HG03378 (cell line): ENCODE results near the gene FIGLA.

Source experiments
- ATAC-seq: cut with Tn5 transposase; IDR thresholded peaks from one replicate; pipeline ENCODE4 v1.9.1; 2021; ENCODE audit warnings: mild to moderate bottlenecking, moderate library complexity; ENCODE audit not compliant: unreplicated experiment

The FIGLA gene

DNA sequence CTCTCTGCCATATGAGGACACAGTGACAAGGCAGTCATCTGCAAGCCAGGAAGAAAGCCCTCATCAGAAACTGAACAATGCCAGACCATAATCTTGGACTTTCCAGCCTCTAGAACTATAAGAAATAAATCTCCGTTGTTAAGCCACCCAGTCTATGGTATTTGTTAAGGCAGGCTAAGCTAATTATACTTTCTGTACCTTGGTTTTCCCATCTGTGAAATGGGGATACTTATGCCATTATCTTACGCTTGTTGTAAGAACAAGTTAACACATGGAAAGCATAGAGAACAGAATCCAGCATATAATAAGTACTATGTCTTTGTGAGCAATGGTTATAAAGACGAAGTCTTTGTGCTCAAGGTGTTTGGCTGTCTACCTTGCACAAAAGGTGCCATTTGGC, 14.2 kb downstream of the FIGLA start:
- no peak for ATAC-seq

DNA sequence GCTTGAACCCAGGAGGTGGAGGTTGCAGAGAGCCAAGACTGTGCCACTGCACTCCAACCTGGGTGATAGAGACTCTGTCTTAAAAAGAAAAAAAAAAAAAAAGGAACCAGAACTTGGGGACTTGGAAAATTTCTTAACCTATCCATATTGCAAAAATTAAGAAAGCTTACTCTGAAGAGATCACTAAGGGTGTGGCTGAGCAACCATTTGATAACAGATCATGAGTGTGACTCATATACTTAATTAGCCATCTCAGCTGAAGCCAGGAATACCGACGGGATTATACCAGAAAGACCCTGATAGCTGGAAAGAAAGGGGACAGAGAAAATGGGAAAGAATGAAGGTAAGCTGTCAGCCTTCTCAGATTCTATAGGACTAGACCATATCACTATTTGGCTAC, 15.3 kb downstream of the FIGLA start:
- ATAC-seq, result no peak

DNA sequence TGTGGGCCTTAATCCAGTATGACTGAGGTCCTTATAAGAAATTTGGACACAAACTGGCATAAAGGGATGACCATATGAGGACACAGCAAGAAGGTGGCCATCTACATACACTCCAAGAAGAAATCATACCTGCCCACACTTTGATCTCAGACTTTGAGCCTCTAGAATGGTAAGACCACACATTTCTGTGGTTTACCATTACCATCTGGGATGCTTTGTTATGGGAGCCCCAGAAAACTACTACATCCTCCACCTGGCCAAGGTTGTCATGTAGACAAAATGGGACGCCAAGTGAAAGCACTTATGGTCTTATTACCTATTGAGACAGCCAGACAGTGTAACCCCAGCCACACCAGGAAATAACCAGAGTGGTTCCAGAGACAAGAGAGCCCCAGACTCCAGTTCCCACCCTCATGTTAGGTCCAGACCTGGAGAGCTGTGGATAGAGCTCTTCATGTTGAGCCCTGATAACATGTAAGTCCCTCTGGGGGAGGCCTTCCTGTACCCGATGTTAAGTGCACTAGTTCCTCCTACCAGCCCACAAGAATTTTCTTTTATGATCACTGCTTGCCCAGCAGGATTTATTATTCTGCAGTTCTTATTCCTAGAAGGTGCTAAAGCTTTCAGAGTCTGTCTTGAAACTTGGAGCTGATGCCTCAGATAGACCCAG, 17.8 kb downstream of the FIGLA start:
- ATAC-seq, result no peak

DNA sequence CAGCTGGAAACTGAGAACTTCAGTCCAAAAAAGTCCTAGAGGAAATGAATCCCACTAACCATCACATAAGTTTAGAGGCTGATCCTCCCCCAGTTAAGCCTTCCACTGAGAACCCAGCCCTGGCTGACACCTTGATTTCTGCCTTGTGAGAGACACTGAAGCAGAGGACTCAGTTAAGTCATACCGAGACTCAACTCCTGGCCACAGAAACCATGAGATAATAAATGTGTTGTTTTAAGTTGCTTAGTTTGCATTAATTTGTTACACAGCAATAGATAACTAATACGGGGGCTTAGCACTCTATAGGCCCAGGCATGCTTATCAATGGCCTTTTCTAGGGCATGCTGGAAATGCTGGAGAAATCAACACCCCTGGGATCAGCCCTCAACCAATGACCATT, 19.0 kb downstream of the FIGLA start:
- ATAC-seq, result peak; percentile 82

DNA sequence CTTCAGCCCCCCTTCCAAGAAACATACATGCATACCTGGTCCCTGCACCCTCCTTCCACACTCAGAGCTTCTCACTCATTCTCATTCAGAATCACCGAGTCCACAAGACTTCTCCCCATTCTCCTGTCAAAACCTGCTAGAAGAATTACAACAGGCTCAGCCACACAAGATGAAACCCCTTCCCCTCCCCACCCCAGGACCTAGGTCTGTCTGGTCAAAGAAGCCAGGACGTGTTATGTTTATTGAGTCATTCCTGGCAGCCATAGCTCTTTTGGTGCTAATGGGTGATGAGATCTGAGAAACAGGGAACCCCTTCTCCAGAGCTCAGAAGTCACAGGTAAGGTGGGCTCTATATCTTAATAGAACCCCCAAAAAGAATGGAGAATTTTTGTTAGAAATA, 21.0 kb downstream of the FIGLA start:
- no peak for ATAC-seq

DNA sequence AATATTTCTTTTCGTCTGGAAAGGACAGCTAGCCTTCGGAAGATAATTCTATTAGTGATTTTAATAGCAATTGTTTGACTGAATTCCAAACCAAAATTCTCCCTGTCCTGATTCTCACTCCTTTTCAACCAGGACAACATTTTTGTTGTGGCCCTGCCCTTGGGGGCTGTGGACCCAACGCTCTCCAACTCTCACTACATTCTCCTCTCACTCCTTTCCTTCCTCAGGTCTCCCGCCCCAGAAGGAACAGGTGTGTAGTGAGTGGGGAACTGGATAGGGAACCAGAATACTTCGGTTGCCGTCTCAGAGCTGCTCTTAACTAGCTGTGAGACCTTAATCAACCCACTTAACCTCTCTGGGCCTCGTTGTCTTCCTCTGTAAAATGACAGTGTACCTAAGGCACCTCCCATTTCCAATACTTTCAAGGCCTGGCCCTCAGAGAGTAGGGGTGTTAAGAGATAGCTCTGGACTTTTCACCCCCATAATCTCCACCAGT, 21.8 kb downstream of the FIGLA start:
- no peak for ATAC-seq

DNA sequence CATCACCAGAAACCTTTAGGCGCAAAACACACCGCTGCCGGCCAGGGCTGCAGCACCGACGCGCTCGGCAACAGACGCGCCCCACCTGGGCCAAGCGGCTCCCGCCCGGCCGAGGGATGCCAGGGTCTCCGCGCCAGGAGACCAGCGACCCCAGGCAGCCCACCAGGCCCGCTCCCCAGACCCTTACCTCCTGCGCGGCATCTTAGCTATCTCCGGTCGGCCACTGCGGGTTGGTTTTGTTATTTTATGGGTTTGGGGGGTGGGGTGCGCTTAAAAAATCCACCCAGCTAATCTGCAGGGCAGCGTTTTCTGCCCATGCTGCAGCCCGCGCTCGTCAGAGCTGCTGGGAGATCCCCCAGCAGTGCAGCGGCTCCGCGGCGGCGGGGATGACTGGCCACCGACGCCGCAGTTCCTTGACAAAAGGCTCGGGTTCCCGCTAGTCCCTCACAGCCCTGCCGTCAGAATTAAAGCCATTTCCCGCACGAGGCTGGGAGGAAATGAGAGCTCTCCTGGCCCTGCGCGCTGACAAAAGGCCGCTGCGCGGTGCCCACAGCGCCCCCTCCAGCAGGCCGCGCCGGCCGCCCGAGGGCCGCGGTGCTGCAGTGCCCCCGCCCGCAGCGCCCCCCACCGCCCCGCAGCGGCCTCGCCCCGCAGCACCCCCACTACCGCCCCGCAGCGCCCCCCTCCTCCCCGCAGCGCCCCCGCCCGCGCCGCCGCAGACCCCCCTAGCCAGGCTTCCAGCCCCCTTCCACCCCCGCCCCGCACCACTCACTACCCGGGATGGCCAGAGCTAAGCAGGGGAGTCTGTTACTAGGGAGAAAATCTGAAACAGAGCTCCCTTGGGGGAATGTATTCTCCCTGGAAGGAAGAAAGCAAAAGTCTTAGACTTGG, 22.5 kb downstream of the FIGLA start, which contains the start of gene ADD2:
Gene ADD2 (minus strand): TSS at position 502 of the 891 bp plus-strand sequence. CDS start 61,792 bp downstream, outside the sequence.
- ATAC-seq, result no peak

DNA sequence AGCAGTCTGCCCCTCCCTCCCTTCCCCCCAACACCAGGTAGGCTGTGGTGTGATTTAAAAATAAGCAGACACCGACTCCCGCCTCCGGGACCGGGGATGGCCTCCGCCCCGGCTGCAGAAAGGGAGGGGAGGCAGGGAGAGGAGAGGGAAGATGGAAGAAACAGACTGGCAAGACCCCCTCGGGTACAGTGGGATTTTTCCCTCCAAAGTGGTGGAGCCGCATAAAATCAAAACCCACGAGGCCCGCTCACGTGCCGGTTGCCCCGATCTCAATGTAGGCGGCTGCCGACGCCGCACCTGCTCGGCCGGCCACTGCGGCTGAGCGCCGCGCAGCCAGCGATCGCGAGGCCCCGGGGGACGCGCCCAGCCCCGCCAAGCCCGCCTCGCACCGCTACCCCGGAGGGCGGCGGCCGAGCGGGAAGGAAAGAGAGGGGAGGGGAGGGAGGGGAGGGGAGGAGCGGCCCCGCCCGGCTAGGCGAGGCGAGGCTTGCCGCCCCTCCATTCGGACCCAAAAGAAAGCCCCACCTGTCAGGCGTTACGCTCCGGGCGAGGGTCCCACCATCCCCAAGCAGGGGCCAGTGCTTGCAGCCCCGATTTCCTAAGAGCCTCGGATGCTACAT, 23.3 kb downstream of the FIGLA start:
- no peak for ATAC-seq

DNA sequence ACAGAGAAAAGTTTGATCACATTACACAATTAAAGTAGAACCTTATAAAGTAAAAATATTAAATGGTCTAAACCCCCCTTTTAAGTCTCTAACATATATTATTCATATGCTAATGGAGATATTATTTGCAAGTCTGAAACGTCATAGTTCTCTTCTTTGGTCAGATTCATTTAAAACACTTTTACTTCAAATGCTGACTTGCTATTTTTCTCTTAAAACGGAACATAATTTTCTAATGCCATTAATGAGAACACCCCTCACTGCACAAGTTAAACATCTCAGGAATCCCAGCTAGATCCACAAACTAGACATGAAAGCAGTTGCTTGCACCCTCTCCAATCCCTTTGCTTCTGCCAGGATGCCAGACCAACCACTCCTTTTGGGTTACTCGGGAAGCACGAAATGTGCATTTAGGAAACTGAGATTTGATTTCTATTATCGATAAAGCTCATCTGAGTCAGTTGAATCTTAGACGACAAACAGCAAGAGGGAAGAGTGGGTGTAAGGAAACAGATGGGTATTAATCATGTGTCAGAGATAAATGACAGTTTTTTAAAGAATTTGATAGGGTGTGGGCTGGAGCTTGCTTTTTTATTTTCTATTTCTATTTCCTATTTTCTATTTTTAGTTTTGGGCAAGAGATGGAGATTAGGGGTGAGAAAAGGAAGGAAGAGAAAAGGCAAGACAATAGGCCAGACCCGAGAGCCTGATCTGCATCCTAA, 23.9 kb downstream of the FIGLA start:
- ATAC-seq, result no peak

DNA sequence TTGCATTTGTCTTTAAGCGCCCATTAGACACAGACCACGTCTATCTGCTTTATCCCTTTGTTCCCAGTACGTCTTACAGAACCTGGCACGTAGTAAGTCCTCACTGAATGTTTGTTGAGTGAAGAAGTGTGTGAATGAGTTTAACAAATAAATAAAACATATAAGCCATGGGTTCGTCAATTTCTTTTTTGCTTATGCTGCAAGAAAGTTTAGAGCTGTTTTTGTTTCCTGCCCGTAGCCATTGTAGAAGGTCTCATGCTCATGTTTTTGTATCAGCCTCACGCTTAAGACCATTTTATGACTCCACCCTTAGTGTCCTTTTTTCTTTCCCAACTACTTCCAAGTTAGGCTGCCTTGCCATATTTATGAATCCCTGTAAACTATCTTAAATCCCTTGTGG, 24.9 kb downstream of the FIGLA start:
- ATAC-seq, result no peak

DNA sequence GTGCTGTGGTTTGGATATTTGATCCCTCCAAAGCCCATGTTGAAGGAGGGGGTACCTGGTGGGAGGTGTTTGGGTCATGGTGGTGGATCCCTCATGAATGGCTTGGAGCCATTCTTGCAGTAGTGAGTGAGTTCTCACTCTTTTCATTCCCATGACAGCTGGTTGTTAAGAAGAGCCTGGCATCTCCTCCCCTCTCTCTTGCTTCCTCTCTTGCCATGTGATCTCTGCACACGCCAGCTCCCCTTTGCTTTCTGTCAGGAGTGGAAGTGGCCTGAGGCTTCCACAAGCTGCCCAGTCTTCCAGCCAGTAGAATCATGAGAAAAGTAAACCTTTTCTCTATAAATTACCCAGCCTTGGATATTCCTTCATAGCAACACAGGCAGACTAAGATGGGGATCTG, 31.0 kb downstream of the FIGLA start:
- ATAC-seq, result no peak

DNA sequence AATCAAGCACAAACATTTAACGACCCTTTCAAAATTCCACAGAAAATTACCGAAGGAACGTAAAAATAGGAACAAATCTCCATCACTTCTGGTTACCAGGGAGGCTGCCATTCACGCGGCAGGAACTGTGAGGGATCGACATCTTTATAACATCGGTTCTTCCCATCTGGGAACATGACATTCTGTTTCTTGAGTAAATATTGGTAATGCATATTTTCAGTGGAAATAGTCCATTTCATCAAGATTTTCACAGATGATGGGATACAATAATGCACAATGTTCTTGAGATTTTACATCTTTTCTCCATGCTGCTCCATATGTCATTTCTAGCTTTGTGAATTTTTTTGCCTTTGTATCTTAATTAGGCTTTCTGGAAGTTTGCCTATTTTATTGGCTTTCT, 32.5 kb downstream of the FIGLA start:
- ATAC-seq, result no peak

DNA sequence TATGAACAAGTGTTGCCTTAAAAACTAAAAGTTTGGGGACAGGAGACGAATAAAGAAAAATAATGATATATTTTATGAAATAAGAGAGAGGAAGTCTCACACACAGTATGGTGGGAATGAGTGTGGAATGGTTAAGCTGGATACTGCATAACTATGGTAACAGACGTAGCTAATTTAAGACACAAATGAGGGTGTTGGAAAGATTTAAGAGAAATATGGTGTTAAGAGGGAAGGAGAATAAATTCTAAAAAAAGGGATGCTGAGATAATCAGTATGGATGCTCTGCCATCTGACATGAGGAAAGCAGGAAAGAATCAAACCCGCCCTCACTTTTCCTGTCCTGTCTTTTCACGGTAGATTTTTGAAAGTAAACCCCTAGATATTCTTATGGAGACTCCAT, 33.1 kb downstream of the FIGLA start:
- no peak for ATAC-seq

DNA sequence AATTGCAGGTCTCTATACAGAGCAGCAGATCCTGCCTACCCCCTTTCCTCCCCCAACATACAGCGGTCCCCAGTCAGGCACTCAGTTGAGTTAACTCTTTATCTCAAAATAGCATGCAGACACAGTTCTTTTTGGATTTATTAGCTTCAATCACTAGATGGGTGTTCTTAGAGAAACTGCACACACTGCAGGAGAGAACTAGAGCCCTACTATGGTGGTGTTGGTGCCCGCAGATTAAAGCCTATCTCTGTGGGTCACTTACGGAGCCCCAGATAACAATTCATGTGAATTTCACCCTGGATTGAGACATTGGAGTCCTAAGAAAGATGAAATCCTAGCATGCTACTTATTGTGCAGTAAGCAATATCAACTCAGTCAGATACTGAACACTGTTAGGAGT, 34.3 kb downstream of the FIGLA start:
- no peak for ATAC-seq

DNA sequence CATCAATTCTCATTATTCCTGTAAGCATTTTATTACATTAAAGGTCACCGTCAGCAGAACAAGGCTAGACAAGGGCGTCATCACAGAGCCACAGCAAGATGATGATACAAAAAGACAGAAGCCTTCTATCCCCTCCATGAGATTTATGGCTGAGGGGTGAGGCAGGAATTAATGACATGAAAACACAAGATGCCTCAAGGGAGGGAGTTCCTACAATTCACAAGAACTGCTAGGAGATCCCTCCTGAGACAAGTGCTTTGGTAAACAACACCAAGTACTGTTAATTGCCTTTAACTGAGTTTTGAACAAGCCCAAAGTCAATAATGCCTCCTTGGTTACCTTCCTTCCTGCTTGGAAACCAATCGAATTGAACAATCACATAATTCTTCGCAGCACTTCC, 36.5 kb downstream of the FIGLA start:
- no peak for ATAC-seq

DNA sequence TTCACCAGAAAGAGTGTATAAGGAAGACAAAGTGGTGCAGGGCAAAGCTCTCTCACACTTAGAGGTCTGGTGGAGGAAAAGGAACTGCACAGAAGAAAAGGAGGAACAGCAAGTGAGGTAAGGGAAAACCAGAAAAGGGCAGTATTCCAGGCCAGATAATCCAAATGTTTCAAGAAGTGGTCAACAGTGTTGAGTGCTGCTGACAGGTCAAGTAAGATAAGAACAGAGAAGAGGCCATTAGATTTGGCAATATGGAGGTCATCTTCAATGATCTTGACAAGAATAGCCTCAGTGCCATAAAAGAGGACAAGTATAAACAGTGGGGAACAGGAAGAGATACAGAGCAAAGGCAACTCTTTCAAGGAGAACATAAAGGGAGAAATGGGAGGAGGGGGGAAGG, 37.4 kb downstream of the FIGLA start:
- ATAC-seq, result no peak

DNA sequence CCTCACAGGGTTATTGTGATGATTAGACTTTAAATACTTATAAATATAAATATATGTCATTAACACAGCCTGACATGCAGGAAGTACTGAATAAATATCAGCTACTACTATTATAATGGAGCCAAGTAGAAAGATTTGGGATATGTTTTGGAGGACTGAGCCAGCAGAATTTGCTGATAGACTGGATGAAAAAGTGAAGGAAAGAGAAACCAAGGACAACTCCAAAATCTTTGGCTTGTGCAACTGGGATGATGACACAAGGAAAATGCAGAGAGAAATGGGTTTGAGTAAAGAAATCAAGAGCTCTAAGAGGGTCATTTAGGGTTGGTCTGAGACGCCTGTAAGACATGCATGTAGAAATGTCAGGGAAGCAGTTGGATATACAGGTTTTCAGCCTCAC, 38.0 kb downstream of the FIGLA start:
- ATAC-seq, result no peak

DNA sequence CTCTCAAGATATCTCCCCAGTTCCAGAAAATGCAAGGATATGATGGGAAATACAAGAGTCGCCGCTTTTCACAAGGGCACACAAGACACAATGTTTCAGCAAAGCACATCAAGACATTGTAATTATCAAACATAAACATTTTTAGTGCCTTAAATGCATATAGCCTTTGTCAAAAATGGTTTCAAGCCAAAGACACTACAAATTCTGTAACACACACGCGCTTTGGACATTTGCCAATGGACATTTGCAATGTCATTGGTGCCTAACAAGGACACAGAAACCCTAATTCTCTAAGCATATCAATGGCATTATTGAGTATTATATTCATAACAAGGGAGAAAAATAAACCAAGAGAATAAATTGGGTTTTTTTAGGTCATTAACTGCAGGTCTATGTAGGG, 38.6 kb downstream of the FIGLA start:
- ATAC-seq, result no peak

DNA sequence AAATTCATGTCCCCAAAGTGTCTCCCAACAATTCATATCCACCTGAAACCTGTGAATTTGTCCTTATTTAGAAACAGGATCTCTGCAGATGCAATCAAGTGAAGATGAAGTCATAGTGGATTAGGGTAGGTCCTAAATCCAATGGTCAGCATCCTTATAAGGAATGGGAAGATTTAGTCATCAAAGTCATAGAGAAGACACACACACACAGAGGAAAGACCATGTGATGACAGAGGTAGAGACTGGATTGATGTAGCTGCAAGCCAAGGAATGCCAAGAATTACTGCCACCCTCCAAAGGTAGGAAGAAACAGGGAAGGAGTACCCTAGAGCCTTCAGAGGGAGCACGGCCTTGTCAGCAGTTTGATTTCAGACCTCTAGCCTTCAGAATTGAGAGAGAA, 40.1 kb downstream of the FIGLA start:
- ATAC-seq, result no peak

DNA sequence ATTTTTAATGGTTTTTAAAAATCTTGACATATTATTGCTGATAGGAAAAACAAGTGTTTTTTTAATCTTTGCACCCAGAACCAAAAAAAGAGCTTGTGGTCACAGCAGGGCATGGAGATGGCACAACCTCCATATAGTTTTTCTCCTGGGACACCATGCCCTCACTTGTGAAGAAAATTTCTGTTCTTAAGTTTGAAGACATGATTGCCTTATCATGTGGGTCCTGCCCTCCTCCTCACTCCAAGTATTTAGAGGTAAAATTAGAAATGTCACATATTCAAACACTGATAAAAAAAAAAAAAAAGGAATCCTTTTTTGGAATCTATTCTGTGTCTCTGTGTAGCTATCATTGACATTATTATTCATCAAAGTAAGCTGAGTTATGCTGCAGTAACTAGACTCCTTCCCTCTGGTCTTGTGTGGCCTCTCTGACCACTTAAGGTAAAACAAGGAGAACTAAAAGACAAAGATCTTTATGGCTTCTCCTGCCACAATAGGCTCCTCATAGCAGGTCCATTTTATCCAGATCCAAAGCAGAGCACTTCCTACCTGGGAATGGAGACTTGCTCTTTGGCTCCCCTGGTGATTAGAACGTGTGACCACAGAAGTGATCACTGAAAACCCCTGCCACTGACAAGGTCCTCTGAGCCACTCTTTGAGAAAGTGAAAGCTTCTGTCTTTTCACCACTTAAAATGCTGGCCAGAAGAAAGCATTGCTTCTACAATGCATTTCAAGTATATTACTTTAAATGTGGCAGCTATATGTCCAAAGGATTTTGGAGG, 42.2 kb downstream of the FIGLA start:
- ATAC-seq, result no peak
